Measurements from ENCODE around the gene SUCO. TPM values are rescaled to one million over a fixed set of nuclear protein-coding genes. Genes with fewer than 3 reads are reported as not detected.

SUCO gene
- total and polyA plus RNA-seq, 2 donors (not counting 3 experiments of a cell fraction or from before 2014, with no cell fraction given): 5.1 to 27.2 TPM

DNA sequence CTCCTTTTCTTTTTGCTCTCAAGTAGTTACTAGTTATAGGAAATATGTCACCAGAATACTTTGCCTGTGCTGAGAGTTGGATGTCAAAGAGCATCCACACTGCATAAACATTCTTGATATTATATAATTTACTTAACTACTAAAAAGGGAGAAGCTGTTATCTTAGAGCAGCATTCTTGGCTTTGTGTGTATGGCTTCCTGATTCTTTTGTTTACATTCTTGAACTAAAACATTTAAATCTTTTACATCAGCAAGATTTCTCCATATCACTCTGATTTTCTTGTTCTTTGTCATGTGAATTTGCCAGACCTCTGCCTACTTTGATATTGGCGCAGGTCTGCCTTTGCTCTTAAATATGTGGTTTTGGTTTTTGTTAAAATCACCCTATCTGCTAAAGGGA lies 48.8 kb downstream of the SUCO start:
- DNase-seq (ENCODE audit: low read depth, low spot score) (peak; percentile 79), FAIRE-seq (no peak)
- no peaks in the 10 kb centered on the region for H4K20me1 ChIP-seq (replicated peaks; ENCODE audit: control insufficient read depth, extremely low read depth, insufficient read depth, low read length)
- H3K79me2 ChIP-seq (ENCODE audit: control insufficient read depth, insufficient read depth, low read length): no peaks in the 10 kb centered on the region
- no peak overlapping the region for H3K9ac ChIP-seq (replicated peaks; ENCODE audit: extremely low read depth, insufficient read depth, low read length)
- BruUV-seq (replicated peaks): no TSS peak
- H3K27me3 ChIP-seq (ENCODE audit: control insufficient read depth in 2 of 2, insufficient read depth in 2 of 2, low read length in 2 of 2): no peaks in the 10 kb centered on the region
- H3K4me2 ChIP-seq (ENCODE audit: insufficient read depth, low read length): peak overlapping the region; percentile 56
- H3K4me1 ChIP-seq (ENCODE audit: control insufficient read depth, extremely low read depth, insufficient read depth, low read length): peaks cover 29% of the 10 kb centered on the region
- H3K36me3 ChIP-seq (ENCODE audit: control insufficient read depth in 2 of 2, extremely low read depth in 1 of 2, insufficient read depth in 2 of 2, low read length in 2 of 2): no peaks in the 10 kb centered on the region
- H3K4me3 ChIP-seq (replicated peaks in 1 of 3; ENCODE audit: insufficient read depth in 1 of 3, low read depth in 1 of 3, low read length in 3 of 3): no peak overlapping the region
- no peaks in the 10 kb centered on the region for H3K9me3 ChIP-seq (replicated peaks; ENCODE audit: control insufficient read depth, insufficient read depth, low read length)
- ChIA-PET CTCF (interaction anchor here (0.9 kb wide), 1 partner anchor 138 kb away, joined by 3 read pairs; no protein-coding TSS in a partner anchor), POLR2A (no interaction called here)
- H3K9me1 ChIP-seq (replicated peaks; ENCODE audit: control insufficient read depth, extremely low read depth, insufficient read depth, low read length): no peaks in the 10 kb centered on the region
- dilution Hi-C loops (cut with MboI; ENCODE audit: extremely low pct_ligation_motif_present, low sequenced_read_pairs): no loop called here
- no peak for TF ChIP-seq POLR2AphosphoS5 (IDR thresholded peaks at IDR 0.05; ENCODE audit: insufficient read depth, low read depth, low read length)
- no peak for TF ChIP-seq EZH2 (IDR thresholded peaks at IDR 0.05; ENCODE audit: borderline replicate concordance, low read depth, low read length, severe bottlenecking)
- TF ChIP-seq, protein P1, sequence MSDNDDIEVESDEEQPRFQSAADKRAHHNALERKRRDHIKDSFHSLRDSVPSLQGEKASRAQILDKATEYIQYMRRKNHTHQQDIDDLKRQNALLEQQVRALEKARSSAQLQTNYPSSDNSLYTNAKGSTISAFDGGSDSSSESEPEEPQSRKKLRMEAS (IDR thresholded peaks at IDR 0.05; ENCODE audit: insufficient read depth, insufficient read length): no peak
- no peak for TF ChIP-seq JUN (IDR thresholded peaks at IDR 0.05; ENCODE audit: borderline replicate concordance, insufficient read depth, insufficient read length, low read depth)
- TF ChIP-seq POLR2A (IDR thresholded peaks at IDR 0.05; ENCODE audit: low read depth, low read length): no peak
- TF ChIP-seq GATA2 (IDR thresholded peaks at IDR 0.05; ENCODE audit: insufficient read depth, insufficient read length, low read depth, low read length): no peak
- no peak for TF ChIP-seq MYC (IDR thresholded peaks at IDR 0.05; ENCODE audit: low read depth, low read length)
- no peak for TF ChIP-seq FOS (IDR thresholded peaks at IDR 0.05; ENCODE audit: borderline replicate concordance, insufficient read depth, low read length)
- TF ChIP-seq, protein P2, sequence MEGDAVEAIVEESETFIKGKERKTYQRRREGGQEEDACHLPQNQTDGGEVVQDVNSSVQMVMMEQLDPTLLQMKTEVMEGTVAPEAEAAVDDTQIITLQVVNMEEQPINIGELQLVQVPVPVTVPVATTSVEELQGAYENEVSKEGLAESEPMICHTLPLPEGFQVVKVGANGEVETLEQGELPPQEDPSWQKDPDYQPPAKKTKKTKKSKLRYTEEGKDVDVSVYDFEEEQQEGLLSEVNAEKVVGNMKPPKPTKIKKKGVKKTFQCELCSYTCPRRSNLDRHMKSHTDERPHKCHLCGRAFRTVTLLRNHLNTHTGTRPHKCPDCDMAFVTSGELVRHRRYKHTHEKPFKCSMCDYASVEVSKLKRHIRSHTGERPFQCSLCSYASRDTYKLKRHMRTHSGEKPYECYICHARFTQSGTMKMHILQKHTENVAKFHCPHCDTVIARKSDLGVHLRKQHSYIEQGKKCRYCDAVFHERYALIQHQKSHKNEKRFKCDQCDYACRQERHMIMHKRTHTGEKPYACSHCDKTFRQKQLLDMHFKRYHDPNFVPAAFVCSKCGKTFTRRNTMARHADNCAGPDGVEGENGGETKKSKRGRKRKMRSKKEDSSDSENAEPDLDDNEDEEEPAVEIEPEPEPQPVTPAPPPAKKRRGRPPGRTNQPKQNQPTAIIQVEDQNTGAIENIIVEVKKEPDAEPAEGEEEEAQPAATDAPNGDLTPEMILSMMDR (IDR thresholded peaks at IDR 0.05; ENCODE audit: extremely low read depth in 1 of 2, insufficient read depth in 1 of 2, low read depth in 1 of 2, low read length in 2 of 2): no peak
- no peak overlapping the region for H2AFZ ChIP-seq (ENCODE audit: low read depth, low read length)
- peak overlapping the region; percentile 14 for H3K27ac ChIP-seq (ENCODE audit: insufficient read depth, low read depth, low read length)
- intact Hi-C loops (cut with micrococcal nuclease): loop anchor here (5.0 kb wide), 1 partner anchor 34 kb away; no protein-coding TSS in a partner anchor
